ENCODE measurements around the gene RETN. TPM values are rescaled to one million over a fixed set of nuclear protein-coding genes. Genes with fewer than 3 reads are reported as not detected.

The RETN gene
- total and polyA plus RNA-seq, 2 donors (not counting 3 experiments of a cell fraction or from before 2014, with no cell fraction given), result not detected

GRCh38 chr19:7679771-7680605 is 11.1 kb downstream of the RETN start:
- ChIA-PET POLR2A (no interaction called here), CTCF (interaction anchor here (0.8 to 2.5 kb wide), 22 partner anchors 10 to 578 kb away, joined by 3 to 137 read pairs (median 8); partner anchors contain the start of genes MAP2K7 and RETN)
- Histone ChIP-seq H3K9me3 (replicated peaks; ENCODE audit: control insufficient read depth, insufficient read depth, low read length) (no peaks in the 10 kb centered on the region), H3K36me3 (ENCODE audit: control insufficient read depth in 2 of 2, extremely low read depth in 1 of 2, insufficient read depth in 2 of 2, low read length in 2 of 2) (peaks cover 0 to 3% of the 10 kb centered on the region in 2 experiments), H3K4me1 (ENCODE audit: control insufficient read depth, extremely low read depth, insufficient read depth, low read length) (peaks cover 7% of the 10 kb centered on the region), H3K27ac (ENCODE audit: insufficient read depth, low read depth, low read length) (no peak overlapping the region), H3K4me3 (replicated peaks in 1 of 3; ENCODE audit: insufficient read depth in 1 of 3, low read depth in 1 of 3, low read length in 3 of 3) (peak overlapping the region in 1 of 3 experiments; percentile 100), H3K9ac (replicated peaks; ENCODE audit: extremely low read depth, insufficient read depth, low read length) (no peak overlapping the region), H4K20me1 (replicated peaks; ENCODE audit: control insufficient read depth, extremely low read depth, insufficient read depth, low read length) (no peaks in the 10 kb centered on the region), H3K79me2 (ENCODE audit: control insufficient read depth, insufficient read depth, low read length) (peaks cover 21% of the 10 kb centered on the region), H3K9me1 (replicated peaks; ENCODE audit: control insufficient read depth, extremely low read depth, insufficient read depth, low read length) (no peaks in the 10 kb centered on the region), H3K27me3 (ENCODE audit: control insufficient read depth in 2 of 2, insufficient read depth in 2 of 2, low read length in 2 of 2) (peaks cover 2 to 3% of the 10 kb centered on the region in 2 experiments), H2AFZ (ENCODE audit: low read depth, low read length) (peak overlapping the region; percentile 60), H3K4me2 (ENCODE audit: insufficient read depth, low read length) (peak overlapping the region; percentile 7)
- FAIRE-seq (peak; percentile 31), DNase-seq (ENCODE audit: low read depth, low spot score) (no peak)
- intact Hi-C loops (cut with micrococcal nuclease), result loop anchor here (1.0 to 5.0 kb wide), 7 partner anchors 28 to 326 kb away; partner anchors contain the start of genes PET100, SNAPC2 and XAB2
- BruUV-seq (replicated peaks), result no TSS peak
- TF ChIP-seq POLR2A (IDR thresholded peaks at IDR 0.05; ENCODE audit: low read depth, low read length) (no peak), EZH2 (IDR thresholded peaks at IDR 0.05; ENCODE audit: borderline replicate concordance, low read depth, low read length, severe bottlenecking) (no peak), MYC (IDR thresholded peaks at IDR 0.05; ENCODE audit: low read depth, low read length) (no peak), JUN (IDR thresholded peaks at IDR 0.05; ENCODE audit: borderline replicate concordance, insufficient read depth, insufficient read length, low read depth) (no peak)
- dilution Hi-C loops (cut with MboI; ENCODE audit: extremely low pct_ligation_motif_present, low sequenced_read_pairs), result no loop called here

GRCh38 chr19:7680606-7681339 is 11.9 kb downstream of the RETN start, which contains the start of gene TRAPPC5:
TSS of gene TRAPPC5 (plus strand) at chr19:7680833. CDS start at chr19:7682254, 1,421 bp downstream.
- intact Hi-C loops (cut with micrococcal nuclease) (loop anchor here (1.0 to 5.0 kb wide), 8 partner anchors 28 to 326 kb away; partner anchors contain the start of genes PET100, SNAPC2 and XAB2), dilution Hi-C loops (cut with MboI; ENCODE audit: extremely low pct_ligation_motif_present, low sequenced_read_pairs) (no loop called here)
- Histone ChIP-seq H3K36me3 (ENCODE audit: control insufficient read depth in 2 of 2, extremely low read depth in 1 of 2, insufficient read depth in 2 of 2, low read length in 2 of 2) (peaks cover 0 to 3% of the 10 kb centered on the region in 2 experiments), H3K27me3 (ENCODE audit: control insufficient read depth in 2 of 2, insufficient read depth in 2 of 2, low read length in 2 of 2) (peaks cover 2% of the 10 kb centered on the region in 2 experiments), H3K4me2 (ENCODE audit: insufficient read depth, low read length) (peak within 1 kb of the TSS; percentile 65), H3K4me3 (replicated peaks in 1 of 3; ENCODE audit: insufficient read depth in 1 of 3, low read depth in 1 of 3, low read length in 3 of 3) (peak within 1 kb of the TSS; percentile 72 to 100 (median 79)), H3K27ac (ENCODE audit: insufficient read depth, low read depth, low read length) (peak within 1 kb of the TSS; percentile 65), H3K9me1 (replicated peaks; ENCODE audit: control insufficient read depth, extremely low read depth, insufficient read depth, low read length) (no peaks in the 10 kb centered on the region), H3K4me1 (ENCODE audit: control insufficient read depth, extremely low read depth, insufficient read depth, low read length) (peaks cover 7% of the 10 kb centered on the region), H4K20me1 (replicated peaks; ENCODE audit: control insufficient read depth, extremely low read depth, insufficient read depth, low read length) (no peaks in the 10 kb centered on the region), H2AFZ (ENCODE audit: low read depth, low read length) (peak within 1 kb of the TSS; percentile 60), H3K9me3 (replicated peaks; ENCODE audit: control insufficient read depth, insufficient read depth, low read length) (no peaks in the 10 kb centered on the region), H3K9ac (replicated peaks; ENCODE audit: extremely low read depth, insufficient read depth, low read length) (peak within 1 kb of the TSS; percentile 92), H3K79me2 (ENCODE audit: control insufficient read depth, insufficient read depth, low read length) (peaks cover 21% of the 10 kb centered on the region)
- TF ChIP-seq EZH2 (IDR thresholded peaks at IDR 0.05; ENCODE audit: borderline replicate concordance, low read depth, low read length, severe bottlenecking), result no peak
- no peak for TF ChIP-seq FOS (IDR thresholded peaks at IDR 0.05; ENCODE audit: borderline replicate concordance, insufficient read depth, low read length)
- peak; percentile 67 for TF ChIP-seq POLR2A (IDR thresholded peaks at IDR 0.05; ENCODE audit: low read depth, low read length)
- no peak for TF ChIP-seq MAX (IDR thresholded peaks at IDR 0.05; ENCODE audit: insufficient read depth, insufficient read length)
- peak; percentile 75 to 98 for TF ChIP-seq CTCF (IDR thresholded peaks at IDR 0.05; ENCODE audit: extremely low read depth in 1 of 2, insufficient read depth in 1 of 2, low read depth in 1 of 2, low read length in 2 of 2)
- TF ChIP-seq POLR2AphosphoS5 (IDR thresholded peaks at IDR 0.05; ENCODE audit: insufficient read depth, low read depth, low read length), result peak; percentile 77
- no peak for TF ChIP-seq JUN (IDR thresholded peaks at IDR 0.05; ENCODE audit: borderline replicate concordance, insufficient read depth, insufficient read length, low read depth)
- no peak for TF ChIP-seq GATA2 (IDR thresholded peaks at IDR 0.05; ENCODE audit: insufficient read depth, insufficient read length, low read depth, low read length)
- no peak for TF ChIP-seq MYC (IDR thresholded peaks at IDR 0.05; ENCODE audit: low read depth, low read length)
- FAIRE-seq (peak; percentile 82), DNase-seq (ENCODE audit: low read depth, low spot score) (peak; percentile 83)
- no TSS peak for BruUV-seq (replicated peaks)
- ChIA-PET POLR2A (no interaction called here), CTCF (interaction anchor here (0.6 to 2.5 kb wide), 60 partner anchors 10 to 581 kb away, joined by 3 to 137 read pairs (median 4); partner anchors contain the start of genes CLEC4G, LRRC8E, MAP2K7 and MCOLN1)

All from endothelial cell of umbilical vein (primary cell).